Measurements from ENCODE around the gene GLI3.

GLI3 gene

DNA sequence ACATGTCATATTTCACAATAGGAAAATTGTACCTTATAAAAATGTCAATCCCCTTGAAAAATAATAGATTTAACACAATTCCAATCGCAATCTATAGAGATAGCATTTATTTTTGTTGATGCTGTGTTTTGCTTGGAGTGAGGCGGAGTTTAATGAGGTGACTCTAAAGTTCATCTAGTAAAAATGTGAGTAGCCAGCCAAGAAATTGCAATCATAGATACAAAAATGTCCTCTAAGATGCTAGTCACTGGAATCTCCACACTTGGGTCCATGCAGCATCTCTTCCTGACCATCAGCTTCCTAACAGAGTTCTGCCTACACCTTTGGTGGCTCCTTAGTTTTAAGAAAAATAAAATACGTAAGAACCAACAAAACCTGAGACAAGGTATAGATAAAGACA lies 44.9 kb downstream of the GLI3 start:
- Histone ChIP-seq H3K4me2 (ENCODE audit: low read length) (no peak overlapping the region), H3K4me3 (ENCODE audit: low read length) (no peak overlapping the region), H3K27me3 (ENCODE audit: control insufficient read depth, insufficient read depth, low read length) (no peaks in the 10 kb centered on the region), H3K9ac (ENCODE audit: low read depth, low read length) (no peak overlapping the region), H3K4me1 (ENCODE audit: control insufficient read depth, insufficient read depth, low read length) (peaks cover 24% of the 10 kb centered on the region), H3K9me3 (replicated peaks; ENCODE audit: low read length) (no peaks in the 10 kb centered on the region), H3K36me3 (ENCODE audit: insufficient read depth, low read length) (no peaks in the 10 kb centered on the region)

- Histone ChIP-seq H3K4me3 (ENCODE audit: low read length) (no peak overlapping the region), H3K9ac (ENCODE audit: low read depth, low read length) (no peak overlapping the region), H3K27me3 (ENCODE audit: control insufficient read depth, insufficient read depth, low read length) (no peaks in the 10 kb centered on the region), H3K4me1 (ENCODE audit: control insufficient read depth, insufficient read depth, low read length) (peaks cover 24% of the 10 kb centered on the region), H3K4me2 (ENCODE audit: low read length) (peak overlapping the region; percentile 7), H3K36me3 (ENCODE audit: insufficient read depth, low read length) (no peaks in the 10 kb centered on the region), H3K9me3 (replicated peaks; ENCODE audit: low read length) (no peaks in the 10 kb centered on the region)
Observed at GRCh38 chr7:42189535-42189934, 47.5 kb downstream of the GLI3 start.

- Histone ChIP-seq H3K9me3 (replicated peaks; ENCODE audit: low read length) (no peaks in the 10 kb centered on the region), H3K9ac (ENCODE audit: low read depth, low read length) (no peak overlapping the region)
Observed at GRCh38 chr7:42186151-42186550, 50.9 kb downstream of the GLI3 start.

GRCh38 chr7:42185726-42186125 lies 51.3 kb downstream of the GLI3 start:
- H3K27me3 ChIP-seq (ENCODE audit: control insufficient read depth, insufficient read depth, low read length): no peaks in the 10 kb centered on the region
- no peak overlapping the region for H3K4me2 ChIP-seq (ENCODE audit: low read length)
- no peaks in the 10 kb centered on the region for H3K36me3 ChIP-seq (ENCODE audit: insufficient read depth, low read length)
- no peak overlapping the region for H3K9ac ChIP-seq (ENCODE audit: low read depth, low read length)
- H3K9me3 ChIP-seq (replicated peaks; ENCODE audit: low read length): no peaks in the 10 kb centered on the region
- no peak overlapping the region for H3K4me3 ChIP-seq (ENCODE audit: low read length)
- peaks cover 17% of the 10 kb centered on the region for H3K4me1 ChIP-seq (ENCODE audit: control insufficient read depth, insufficient read depth, low read length)

More at GRCh38 chr7:42186151-42186550, 50.9 kb downstream of the GLI3 start:
- H3K4me1 ChIP-seq (ENCODE audit: control insufficient read depth, insufficient read depth, low read length): peaks cover 17% of the 10 kb centered on the region
- H3K27me3 ChIP-seq (ENCODE audit: control insufficient read depth, insufficient read depth, low read length): no peaks in the 10 kb centered on the region
- no peak overlapping the region for H3K4me2 ChIP-seq (ENCODE audit: low read length)
- no peak overlapping the region for H3K4me3 ChIP-seq (ENCODE audit: low read length)
- no peaks in the 10 kb centered on the region for H3K36me3 ChIP-seq (ENCODE audit: insufficient read depth, low read length)

DNA sequence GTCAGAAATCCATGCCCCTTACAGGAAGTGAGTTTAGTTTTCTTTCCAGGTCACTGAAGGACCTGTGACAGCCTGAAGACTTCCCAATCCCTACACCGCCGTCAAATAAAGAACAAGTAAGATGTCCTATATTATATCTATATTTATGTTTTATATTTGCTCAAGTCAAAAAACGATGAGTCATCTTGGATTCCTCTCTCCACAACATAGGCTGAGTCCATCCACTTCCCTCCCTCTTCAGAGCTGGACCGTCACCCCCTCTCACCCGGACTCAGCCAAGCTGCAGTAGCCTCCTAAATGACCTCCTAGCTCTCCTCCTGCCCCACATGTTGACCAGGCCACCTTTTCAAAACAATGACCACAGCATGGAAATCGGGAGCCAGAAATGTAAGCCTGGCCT lies 53.5 kb downstream of the GLI3 start:
- Histone ChIP-seq H3K27me3 (ENCODE audit: control insufficient read depth, insufficient read depth, low read length) (no peaks in the 10 kb centered on the region), H3K9ac (ENCODE audit: low read depth, low read length) (no peak overlapping the region), H3K9me3 (replicated peaks; ENCODE audit: low read length) (no peaks in the 10 kb centered on the region), H3K36me3 (ENCODE audit: insufficient read depth, low read length) (peaks cover 4% of the 10 kb centered on the region), H3K4me2 (ENCODE audit: low read length) (no peak overlapping the region), H3K4me1 (ENCODE audit: control insufficient read depth, insufficient read depth, low read length) (peaks cover 9% of the 10 kb centered on the region), H3K4me3 (ENCODE audit: low read length) (no peak overlapping the region)

DNA sequence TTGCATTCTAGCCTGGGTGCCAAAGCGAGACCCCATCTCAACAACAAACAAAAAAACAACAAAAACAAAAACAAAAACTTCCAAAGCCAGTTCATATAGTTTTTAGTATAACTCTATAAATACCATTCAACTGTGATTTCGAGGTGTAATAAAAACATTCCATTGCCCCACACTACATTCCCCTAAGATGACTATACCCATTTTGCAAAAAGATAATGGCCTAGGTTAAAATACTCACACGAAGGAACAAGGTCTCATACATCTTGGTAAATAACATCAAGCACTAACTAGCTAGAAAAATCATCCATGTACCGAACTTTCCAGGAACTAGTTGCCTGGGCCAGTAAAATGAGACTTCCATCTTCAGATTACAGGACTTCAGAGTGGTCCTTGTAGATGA lies 55.4 kb downstream of the GLI3 start:
- Histone ChIP-seq H3K9me3 (replicated peaks; ENCODE audit: low read length) (no peaks in the 10 kb centered on the region), H3K9ac (ENCODE audit: low read depth, low read length) (no peak overlapping the region), H3K4me2 (ENCODE audit: low read length) (no peak overlapping the region), H3K27me3 (ENCODE audit: control insufficient read depth, insufficient read depth, low read length) (no peaks in the 10 kb centered on the region), H3K4me3 (ENCODE audit: low read length) (no peak overlapping the region), H3K36me3 (ENCODE audit: insufficient read depth, low read length) (peaks cover 4% of the 10 kb centered on the region), H3K4me1 (ENCODE audit: control insufficient read depth, insufficient read depth, low read length) (peaks cover 9% of the 10 kb centered on the region)

DNA sequence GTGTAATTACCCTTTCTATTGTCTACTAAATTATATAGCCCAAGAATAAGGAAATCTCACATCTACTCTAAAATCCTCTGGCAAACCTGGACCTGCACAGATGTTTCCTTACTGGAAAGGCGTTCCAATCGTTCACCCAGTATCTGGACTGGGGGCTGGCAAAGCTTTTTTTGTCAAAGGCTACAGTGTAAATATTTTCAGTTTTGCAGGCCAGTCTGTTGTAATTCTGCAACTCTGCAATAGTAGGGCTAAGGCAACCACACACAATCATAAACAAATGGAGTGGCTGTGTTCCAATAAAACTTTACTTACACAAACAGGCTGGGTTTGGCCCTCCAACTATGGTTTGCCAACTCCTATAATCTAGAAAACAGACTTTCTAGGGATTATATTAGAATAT lies 56.2 kb downstream of the GLI3 start:
- Histone ChIP-seq H3K27me3 (ENCODE audit: control insufficient read depth, insufficient read depth, low read length) (no peaks in the 10 kb centered on the region), H3K9ac (ENCODE audit: low read depth, low read length) (no peak overlapping the region), H3K36me3 (ENCODE audit: insufficient read depth, low read length) (peaks cover 4% of the 10 kb centered on the region), H3K9me3 (replicated peaks; ENCODE audit: low read length) (no peaks in the 10 kb centered on the region), H3K4me3 (ENCODE audit: low read length) (no peak overlapping the region), H3K4me2 (ENCODE audit: low read length) (no peak overlapping the region), H3K4me1 (ENCODE audit: control insufficient read depth, insufficient read depth, low read length) (peaks cover 9% of the 10 kb centered on the region)

GRCh38 chr7:42176724-42177101 lies 60.3 kb downstream of the GLI3 start:
- no peak overlapping the region for H3K4me2 ChIP-seq (ENCODE audit: low read length)
- no peak overlapping the region for H3K4me3 ChIP-seq (ENCODE audit: low read length)
- H3K4me1 ChIP-seq (ENCODE audit: control insufficient read depth, insufficient read depth, low read length): peaks cover 4% of the 10 kb centered on the region
- H3K27me3 ChIP-seq (ENCODE audit: control insufficient read depth, insufficient read depth, low read length): no peaks in the 10 kb centered on the region
- H3K9ac ChIP-seq (ENCODE audit: low read depth, low read length): no peak overlapping the region
- H3K9me3 ChIP-seq (replicated peaks; ENCODE audit: low read length): no peaks in the 10 kb centered on the region
- H3K36me3 ChIP-seq (ENCODE audit: insufficient read depth, low read length): peaks cover 4% of the 10 kb centered on the region

- no peak overlapping the region for H3K9ac ChIP-seq (ENCODE audit: low read depth, low read length)
Observed at GRCh38 chr7:42175834-42176723, 60.9 kb downstream of the GLI3 start.

DNA sequence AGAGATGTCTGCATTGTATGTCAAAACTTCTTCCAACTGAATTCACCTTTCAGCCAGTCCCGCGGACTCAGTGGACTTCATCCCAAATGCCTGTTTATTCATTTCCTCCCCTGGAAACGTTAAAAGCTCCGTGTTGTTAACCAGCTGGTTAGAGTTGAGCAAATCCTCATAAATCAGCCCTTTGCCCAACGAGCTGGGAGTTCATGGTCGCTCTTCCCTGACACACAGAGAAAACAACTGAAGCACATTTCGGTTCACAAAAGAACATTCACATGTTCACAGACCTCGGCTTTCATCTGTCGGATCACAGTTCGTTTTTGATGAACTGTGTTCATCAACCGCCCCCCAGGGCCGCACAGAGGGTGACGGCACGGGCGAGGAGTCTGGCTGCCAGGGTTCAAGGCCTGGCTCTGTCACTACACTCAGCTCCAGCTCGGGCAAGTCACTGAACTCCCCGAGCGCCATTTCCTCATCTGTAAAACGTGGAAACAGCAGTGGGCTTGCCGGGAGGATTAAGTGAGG lies 62.6 kb downstream of the GLI3 start:
- Histone ChIP-seq H3K9me3 (replicated peaks; ENCODE audit: low read length) (no peaks in the 10 kb centered on the region), H3K9ac (ENCODE audit: low read depth, low read length) (no peak overlapping the region), H3K27me3 (ENCODE audit: control insufficient read depth, insufficient read depth, low read length) (no peaks in the 10 kb centered on the region), H3K4me1 (ENCODE audit: control insufficient read depth, insufficient read depth, low read length) (peaks cover 7% of the 10 kb centered on the region), H3K36me3 (ENCODE audit: insufficient read depth, low read length) (no peaks in the 10 kb centered on the region), H3K4me2 (ENCODE audit: low read length) (no peak overlapping the region), H3K4me3 (ENCODE audit: low read length) (no peak overlapping the region)

More at GRCh38 chr7:42175834-42176723, 60.9 kb downstream of the GLI3 start:
- Histone ChIP-seq H3K4me3 (ENCODE audit: low read length) (no peak overlapping the region), H3K4me2 (ENCODE audit: low read length) (no peak overlapping the region), H3K27me3 (ENCODE audit: control insufficient read depth, insufficient read depth, low read length) (no peaks in the 10 kb centered on the region), H3K9me3 (replicated peaks; ENCODE audit: low read length) (no peaks in the 10 kb centered on the region), H3K4me1 (ENCODE audit: control insufficient read depth, insufficient read depth, low read length) (peaks cover under 1% of the 10 kb centered on the region), H3K36me3 (ENCODE audit: insufficient read depth, low read length) (peaks cover 4% of the 10 kb centered on the region)

DNA sequence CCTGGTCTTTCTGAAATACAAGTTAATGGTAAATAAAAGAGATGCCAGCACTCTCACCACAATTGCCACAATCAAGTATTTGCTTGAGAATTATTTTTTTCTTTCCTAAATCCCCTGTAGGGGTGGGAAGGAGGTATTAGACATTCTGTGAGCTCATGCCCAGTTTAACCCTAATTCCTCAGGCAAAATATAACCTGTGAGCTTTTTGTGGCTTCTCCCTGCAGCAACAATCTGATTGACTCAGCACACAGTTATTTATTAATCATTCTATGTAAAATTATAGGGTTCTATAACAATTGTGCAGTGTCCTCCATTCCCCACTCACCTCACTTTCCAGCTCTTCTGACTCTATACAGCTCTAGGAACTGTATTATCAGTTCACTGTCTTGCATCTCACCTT lies 66.3 kb downstream of the GLI3 start:
- H3K4me3 ChIP-seq (ENCODE audit: low read length): no peak overlapping the region
- peaks cover 7% of the 10 kb centered on the region for H3K4me1 ChIP-seq (ENCODE audit: control insufficient read depth, insufficient read depth, low read length)

DNA sequence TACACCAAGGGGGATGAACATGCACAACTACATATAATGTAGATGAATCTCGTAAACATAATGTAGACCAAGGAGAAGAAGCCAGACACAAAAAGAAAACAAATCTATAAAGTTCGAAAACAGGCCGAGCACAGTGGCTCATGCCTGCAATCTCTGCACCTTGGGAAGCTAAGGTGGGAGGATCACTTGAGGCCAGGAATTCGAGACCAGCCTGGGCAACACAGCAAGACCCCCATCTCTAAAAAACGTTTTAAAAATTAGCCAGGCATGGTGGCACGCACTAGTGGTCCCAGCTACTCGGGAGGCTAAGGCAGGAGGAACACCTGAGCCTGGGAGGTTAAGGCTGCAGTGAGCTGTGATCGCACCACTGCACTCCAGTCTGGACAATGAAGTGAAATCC lies 68.5 kb downstream of the GLI3 start:
- no peaks in the 10 kb centered on the region for H3K27me3 ChIP-seq (ENCODE audit: control insufficient read depth, insufficient read depth, low read length)
- no peak overlapping the region for H3K4me3 ChIP-seq (ENCODE audit: low read length)
- no peak overlapping the region for H3K4me2 ChIP-seq (ENCODE audit: low read length)
- no peaks in the 10 kb centered on the region for H3K36me3 ChIP-seq (ENCODE audit: insufficient read depth, low read length)
- no peaks in the 10 kb centered on the region for H3K9me3 ChIP-seq (replicated peaks; ENCODE audit: low read length)
- H3K4me1 ChIP-seq (ENCODE audit: control insufficient read depth, insufficient read depth, low read length): peaks cover 7% of the 10 kb centered on the region
- H3K9ac ChIP-seq (ENCODE audit: low read depth, low read length): no peak overlapping the region

More for the DNA sequence above, 66.3 kb downstream of the GLI3 start:
- no peaks in the 10 kb centered on the region for H3K9me3 ChIP-seq (replicated peaks; ENCODE audit: low read length)
- no peak overlapping the region for H3K4me2 ChIP-seq (ENCODE audit: low read length)
- no peak overlapping the region for H3K9ac ChIP-seq (ENCODE audit: low read depth, low read length)
- no peaks in the 10 kb centered on the region for H3K27me3 ChIP-seq (ENCODE audit: control insufficient read depth, insufficient read depth, low read length)
- no peaks in the 10 kb centered on the region for H3K36me3 ChIP-seq (ENCODE audit: insufficient read depth, low read length)
